GM10266 (cell line): Measurements from ENCODE around the gene UBE2QL1.

Experiments used
- DNase-seq: peaks from one replicate; pipeline ENCODE4 v3.0.0; 2012; ENCODE audit errors: extremely low spot score
- CTCF ChIP-seq: IDR thresholded peaks from 2 replicates; pipeline ENCODE4 v1.5.1; 2012; ENCODE audit warnings: mild to moderate bottlenecking, low read depth; ENCODE audit not compliant: control insufficient read depth, insufficient read depth; ENCODE audit errors: missing control alignments

UBE2QL1 gene

DNA sequence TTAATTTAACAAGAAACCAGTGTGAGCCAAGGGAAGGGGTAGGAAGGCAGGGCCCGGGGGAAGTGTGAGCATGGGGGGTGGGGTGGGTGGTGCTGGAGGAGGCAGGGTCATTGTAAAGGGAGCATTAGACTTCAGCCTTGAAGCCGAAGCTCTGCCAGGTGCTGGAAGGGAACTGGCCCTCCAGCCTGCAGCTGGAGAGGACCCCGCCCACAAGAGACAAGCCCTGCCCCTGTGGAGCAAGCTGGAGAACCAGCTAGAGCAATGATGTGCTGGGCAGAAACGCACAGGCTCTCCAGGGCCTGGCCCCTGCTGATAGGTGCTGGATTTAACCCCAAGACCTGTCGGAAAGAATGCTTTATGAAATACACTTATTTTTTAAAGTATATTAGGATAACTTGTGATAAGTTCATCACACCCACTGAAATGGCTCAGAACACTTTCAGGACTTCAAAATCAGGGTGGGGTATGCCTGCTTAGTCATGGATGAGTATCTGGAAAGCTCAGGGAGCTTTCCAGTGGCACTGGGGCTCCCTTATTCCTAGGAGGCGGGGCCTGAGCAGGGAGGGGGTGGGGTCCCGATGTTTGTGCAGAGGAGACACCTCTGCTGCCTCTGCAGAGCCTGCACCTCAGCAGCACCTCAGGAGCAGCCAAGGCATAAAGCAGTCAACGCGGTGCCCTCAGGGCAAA, 27.1 kb downstream of the UBE2QL1 start:
- no peak for TF ChIP-seq CTCF
- no peak for DNase-seq

- no peak for TF ChIP-seq CTCF
- DNase-seq, result no peak
Measured at GRCh38 chr5:6476313-6476661, 27.6 kb downstream of the UBE2QL1 start.

DNA sequence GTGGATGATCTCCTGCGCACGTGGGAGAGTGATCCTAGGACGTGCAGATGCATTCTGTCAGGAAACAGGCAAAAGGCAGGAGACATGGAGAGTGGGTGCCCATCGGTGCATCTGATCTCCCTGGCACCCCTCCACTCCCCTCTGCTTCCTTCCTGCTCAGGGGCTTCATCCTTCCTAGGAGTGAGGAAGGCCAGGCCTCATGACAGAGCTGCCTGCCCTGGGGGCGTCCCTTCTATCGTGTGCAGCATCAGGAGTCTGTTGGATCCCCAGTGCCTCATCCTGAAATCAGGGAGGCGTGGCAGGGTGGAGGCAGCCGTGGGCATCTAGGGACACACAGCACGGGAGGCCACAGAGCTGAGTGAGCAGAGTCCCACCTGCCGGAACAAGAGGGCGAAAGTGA, 30.1 kb downstream of the UBE2QL1 start:
- no peak for TF ChIP-seq CTCF
- DNase-seq, result no peak

- no peak for TF ChIP-seq CTCF
- peak; percentile 53 for DNase-seq
Measured at GRCh38 chr5:6480133-6481051, 31.7 kb downstream of the UBE2QL1 start.

DNA sequence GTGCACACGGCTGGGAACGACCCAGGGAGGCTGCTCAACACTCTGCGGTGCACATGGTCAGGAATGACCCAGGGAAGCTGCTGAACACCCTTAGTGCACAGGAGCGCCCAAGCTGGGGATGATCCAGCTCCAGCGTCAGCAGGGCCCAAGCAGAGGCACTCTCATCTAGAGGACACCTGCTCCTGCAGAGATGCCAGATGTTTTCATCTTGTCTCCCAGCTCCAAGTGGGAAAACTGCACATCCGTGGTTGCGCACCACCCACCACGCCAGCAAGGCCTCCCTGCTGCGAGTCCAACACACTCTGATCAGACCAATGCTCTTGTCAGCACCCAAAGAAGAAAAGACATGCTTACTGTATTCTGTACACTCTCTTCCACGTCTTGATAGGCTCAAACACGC, 34.1 kb downstream of the UBE2QL1 start:
- no peak for DNase-seq
- TF ChIP-seq CTCF, result no peak

- DNase-seq, result peak; percentile 81
- TF ChIP-seq CTCF, result no peak
Measured at GRCh38 chr5:6483880-6484382, 35.3 kb downstream of the UBE2QL1 start.

GRCh38 chr5:6484446-6484845, 35.8 kb downstream of the UBE2QL1 start:
- no peak for DNase-seq
- TF ChIP-seq CTCF, result no peak
